ENCODE data around the gene CFAP298.
"Not testable (repeated sequence)": the region's sequence is repeated elsewhere in the genome, so short reads cannot be mapped to it uniquely, and the experiment has no call there.

The CFAP298 gene

DNA sequence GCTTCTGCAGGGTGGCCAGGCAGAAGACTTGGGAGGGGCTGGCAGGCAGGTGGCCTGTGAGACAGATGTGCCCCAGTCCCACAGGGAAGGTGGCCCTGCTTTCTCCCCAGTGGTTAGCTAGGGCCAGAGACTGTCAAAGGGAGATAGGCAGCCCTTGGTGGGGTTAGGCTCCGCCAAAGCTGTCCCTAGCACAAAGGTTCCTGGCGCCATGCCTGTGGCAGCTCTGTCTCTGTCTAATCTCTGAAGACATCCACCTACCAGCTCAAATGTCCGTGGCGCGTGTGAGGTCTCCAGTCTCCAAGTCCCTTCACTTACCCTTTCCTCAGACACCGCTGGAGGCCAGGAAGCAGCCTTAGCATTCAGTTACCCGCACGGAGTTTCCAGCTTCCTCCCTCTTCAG is 44.6 kb downstream of the CFAP298 start:
- DNase-seq = no peak

DNA sequence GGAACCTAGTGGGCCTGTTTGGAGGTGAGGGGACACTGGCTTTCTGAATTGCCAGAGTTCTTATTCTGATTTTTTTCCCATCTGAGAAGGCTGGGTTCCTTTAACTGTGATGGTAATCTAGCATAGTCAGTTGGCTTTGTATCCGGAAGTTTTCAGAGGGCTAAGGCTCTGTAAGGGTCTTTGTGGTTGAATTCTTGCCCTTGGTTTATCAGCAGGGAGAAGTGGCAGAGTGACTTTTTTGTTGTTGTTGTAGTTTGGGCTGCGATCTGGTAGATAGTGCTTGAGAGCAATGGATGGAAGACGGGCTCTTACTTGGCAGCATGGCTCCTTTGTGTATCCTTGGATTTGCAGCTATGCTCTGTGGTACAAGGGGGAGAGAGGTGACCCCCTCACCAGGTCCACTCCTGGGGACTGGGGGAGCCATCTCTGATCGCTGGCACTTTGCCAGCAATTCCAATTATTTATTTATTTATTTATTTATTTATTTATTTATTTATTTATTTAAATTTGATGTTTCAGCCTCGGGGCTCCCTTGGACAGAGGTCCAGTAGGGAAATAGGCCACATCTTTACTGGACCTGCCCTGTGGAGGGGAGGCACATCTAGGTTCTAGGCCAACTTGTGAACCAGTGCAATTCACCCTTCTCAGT is 45.3 kb downstream of the CFAP298 start:
- DNase-seq = no peak

DNA sequence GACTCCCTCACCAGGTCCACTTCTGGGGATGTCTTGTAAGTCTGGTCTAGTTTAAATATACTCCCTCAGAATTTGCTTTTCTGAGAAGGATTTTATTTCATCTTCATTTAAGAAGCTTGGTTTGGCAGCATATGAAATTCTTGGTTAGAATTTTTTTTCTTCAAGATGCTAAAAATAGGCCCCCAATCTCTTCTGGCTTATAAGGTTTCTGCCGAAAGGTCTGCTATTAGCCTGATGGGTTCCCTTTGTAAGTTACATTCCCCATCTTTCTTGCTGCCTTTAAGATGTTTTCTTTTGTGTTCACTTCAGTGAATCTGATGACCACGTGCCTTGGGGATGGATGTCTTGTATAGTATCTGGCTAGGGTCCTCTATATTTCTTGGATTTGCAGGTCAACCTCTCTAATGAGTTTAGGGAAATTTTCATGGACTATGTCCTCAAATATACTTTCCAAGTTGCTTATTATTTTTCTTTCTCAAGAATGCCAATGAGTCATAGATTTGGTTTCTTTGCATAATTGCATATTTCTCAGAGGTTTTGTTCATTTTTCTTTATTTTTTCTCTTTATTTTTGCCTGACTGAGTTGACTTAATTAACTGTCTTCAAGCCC is 46.2 kb downstream of the CFAP298 start:
- DNase-seq = no peak

DNA sequence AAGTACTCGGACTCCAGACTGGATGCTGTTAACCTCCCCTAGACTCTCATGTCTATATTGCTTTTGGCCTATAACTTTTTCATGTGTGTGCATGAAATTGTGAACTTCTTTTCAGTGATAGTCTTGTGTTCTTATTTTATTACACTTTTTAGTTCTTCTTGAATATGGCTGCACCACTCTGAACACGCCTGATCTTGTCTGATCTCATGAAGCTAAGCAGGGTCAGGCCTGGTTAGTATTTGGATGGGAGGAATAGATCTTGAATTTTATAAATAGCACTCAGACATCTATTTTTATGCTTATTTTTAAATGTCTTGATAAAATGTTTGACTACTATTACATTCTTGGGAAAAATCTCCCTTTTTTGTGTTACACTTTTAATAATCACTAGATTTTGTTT is 49.3 kb downstream of the CFAP298 start:
- DNase-seq = no peak

DNA sequence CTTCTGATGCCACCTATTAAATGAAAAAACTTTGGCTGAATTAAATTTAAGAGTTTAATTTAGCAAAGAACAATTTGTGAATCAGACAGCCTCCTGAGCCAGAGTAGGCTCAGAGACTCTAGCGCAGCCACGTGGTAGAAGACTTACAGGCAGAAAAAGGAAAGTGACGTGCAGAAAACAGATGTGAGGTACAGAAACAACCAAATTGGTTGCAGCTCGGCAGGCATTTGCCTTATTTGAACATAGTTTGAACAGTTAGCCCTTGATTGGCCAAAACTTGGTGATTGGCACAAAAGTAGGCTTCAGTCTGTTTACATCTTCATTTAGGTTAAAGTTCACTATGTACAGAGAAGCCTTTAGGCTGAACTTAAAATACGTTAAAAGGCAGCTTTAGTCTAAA is 49.8 kb downstream of the CFAP298 start:
- peak in 12 of 58 donors; percentile 0 to 42 (median 6) for DNase-seq

DNA sequence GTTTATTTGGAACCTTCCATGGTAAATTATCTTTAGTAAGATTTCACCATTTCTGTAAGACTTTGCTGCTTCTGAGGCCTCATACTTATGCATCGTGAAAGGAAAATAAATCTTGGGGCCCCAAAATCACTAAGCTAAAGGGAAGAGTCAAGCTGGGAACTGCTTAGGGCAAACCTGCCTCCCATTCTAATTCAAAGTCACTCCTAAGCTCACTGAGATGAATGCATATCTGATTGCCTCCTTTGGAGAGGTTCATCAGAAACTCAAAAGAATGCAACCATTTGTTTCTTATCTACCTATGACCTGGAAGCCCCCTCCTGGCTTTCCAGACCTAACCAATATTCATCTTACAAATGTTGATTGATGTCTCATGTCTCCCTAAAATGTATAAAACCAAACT is 50.7 kb downstream of the CFAP298 start:
- not testable (repeated sequence) for DNase-seq

DNA sequence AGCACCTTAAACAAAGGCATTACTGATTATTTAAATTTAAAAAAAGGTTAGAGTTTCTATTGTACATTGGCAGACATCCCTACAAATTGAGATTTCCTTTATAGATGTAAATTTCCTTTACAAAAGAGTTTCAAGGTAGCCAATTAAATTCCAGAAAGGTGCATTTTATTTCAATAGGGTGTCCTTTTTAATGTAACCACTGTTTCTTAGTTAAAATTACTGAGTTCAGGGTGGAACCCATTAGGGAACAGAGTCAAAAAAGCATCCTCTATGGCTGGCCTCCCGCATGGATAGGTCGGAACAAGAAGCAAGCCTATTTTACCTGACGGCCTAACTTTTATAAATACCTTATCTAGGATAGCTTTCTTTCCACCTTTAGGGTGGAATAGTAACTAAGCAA is 51.3 kb downstream of the CFAP298 start:
- DNase-seq = no peak

DNA sequence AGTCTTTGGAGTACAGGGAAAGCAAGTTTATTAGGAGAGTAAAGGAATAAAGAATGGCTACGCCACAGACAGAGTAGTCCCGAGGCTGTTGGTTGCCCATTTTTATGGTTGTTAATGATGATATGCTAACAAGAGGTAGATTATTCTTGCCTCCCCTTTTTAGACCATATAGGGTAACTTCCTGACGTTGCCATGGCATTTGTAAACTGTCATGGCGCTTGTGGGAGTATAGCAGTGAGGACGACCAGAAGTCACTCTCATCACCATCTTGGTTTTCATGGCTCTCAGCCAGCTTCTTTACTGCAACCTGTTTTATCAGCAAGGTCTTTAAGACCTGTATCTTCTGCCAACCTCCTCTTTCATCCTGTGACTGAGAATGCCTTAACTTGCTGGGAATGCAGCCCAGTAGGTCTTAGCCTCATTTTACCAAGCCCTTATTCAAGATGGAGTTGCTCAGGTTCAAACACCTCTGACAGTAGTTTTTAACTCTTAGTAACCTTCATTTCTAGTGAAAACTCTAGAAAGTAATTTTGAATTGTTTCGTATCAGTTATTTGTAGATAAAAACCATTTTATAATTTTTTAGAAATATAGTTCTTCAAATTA is 53.1 kb downstream of the CFAP298 start:
- no peak for DNase-seq

DNA sequence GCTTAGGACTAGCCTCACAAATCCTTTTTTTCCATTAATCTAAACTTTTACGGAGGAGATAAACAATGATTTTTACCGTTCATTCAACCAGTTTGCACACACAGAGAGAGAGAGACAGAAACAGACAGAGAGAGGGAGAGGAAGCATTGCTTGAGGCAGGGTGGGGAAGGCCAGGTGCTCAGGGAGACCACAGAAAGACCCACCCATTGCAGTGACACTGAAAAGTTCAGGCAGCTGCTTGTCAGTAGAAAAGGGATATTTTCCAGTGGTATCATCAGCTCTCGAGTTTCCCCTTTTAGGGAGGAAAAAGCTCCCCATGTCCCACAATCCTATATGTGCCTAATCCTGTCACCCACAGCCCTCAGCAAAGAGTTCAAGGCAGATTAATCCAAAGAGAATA is 54.1 kb downstream of the CFAP298 start:
- no peak for DNase-seq

DNA sequence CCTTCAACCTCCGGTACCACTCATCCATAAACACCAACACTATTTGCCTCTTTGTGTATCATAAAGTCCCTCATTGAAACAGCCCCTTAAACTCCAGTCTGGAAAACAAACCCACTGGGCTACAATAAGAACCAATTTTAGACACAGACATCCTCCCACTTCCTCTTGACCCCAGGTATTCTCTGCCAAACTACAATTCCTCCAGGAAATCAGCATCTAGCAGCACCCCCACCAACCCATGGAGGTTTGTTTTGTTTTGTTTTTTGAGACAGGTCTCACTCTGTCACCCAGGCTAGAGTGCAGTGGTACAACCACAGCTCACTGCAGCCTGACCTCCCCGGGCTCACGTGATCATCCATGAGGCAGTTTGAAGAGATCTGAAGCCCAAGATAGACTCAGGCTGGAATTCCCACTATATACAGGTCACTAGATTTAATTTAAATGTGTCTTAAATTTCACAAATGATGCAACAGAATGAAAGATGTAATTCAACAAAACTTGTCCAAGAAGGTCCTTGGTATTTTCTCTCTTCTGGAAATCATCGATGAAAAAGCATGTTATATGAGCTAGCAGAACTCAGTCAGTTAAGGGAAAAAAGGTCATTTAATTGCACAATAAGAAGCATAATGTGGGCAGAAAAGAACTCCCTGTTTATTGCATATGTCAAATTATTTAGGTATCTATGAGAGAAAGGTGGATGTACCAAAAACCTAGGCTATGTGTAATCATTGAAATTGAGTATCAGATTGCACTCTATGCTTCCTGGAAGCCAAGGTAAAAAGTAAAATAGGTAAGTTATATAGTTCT is 57.1 kb downstream of the CFAP298 start:
- DNase-seq = no peak

DNA sequence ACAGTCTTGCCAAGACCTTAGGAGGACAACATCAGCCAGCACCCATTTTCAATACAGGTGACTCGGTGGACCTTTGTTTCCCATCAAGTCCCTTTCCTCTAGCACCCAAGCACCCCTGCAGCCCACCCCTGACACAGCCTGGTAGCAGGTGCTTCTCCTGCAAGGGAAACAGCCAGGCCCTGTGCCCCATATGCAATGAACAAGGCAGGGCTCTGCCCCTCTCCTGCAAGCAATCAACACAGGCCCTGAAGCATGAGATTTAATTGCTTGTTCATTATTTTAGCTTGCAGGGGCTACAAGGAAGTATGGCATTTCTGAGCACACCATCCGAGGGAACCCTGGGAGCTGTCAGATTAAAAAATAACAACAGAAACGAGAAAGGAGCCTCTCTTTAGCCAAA is 62.3 kb downstream of the CFAP298 start:
- no peak for DNase-seq

DNA sequence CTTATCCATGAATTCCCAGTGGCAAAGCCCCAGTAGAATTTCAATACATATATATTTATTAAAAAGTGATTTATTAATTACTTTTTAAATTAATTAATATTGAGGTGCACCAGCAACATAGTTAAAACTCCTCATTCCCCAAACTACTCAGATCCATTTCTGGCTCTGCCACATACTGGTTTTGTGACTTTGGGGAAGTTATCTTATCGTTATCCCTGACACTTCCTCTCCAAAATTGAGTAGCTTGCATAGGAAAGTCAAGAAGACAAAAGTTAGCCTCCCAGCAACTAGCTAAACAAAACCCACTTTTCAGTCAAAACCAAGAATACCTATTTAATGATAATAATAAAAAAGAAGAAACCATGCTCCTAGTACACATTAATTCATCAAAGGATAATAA is 62.7 kb downstream of the CFAP298 start:
- DNase-seq = no peak
